Neural progenitor cell (in vitro differentiated cells): ENCODE data around the gene CCDC124. TPM values are rescaled to one million over a fixed set of nuclear protein-coding genes. Genes with fewer than 3 reads are reported as not detected.

Experiments used
- DNase-seq: peaks from one replicate; pipeline ENCODE4 v3.0.0-alpha.2; 2016; ENCODE audit warnings: low spot score
- H2AFZ ChIP-seq: fragments of 200-600 bp; sonication (generic); replicated peaks from 2 replicates; pipeline ENCODE4 v1.6.1; 2016; ENCODE audit warnings: antibody characterized with exemption
- H3F3A ChIP-seq: fragments of 200-600 bp; sonication (generic); 2 replicates; pipeline ENCODE4 v1.6.1; 2016; ENCODE audit warnings: antibody characterized with exemption, low read depth
- H3K27ac ChIP-seq: fragments of 200-600 bp; sonication (generic); 2 replicates; pipeline ENCODE4 v1.5.1; 2016; ENCODE audit warnings: mild to moderate bottlenecking
- H3K27me3 ChIP-seq: fragments of 200-600 bp; sonication (generic); 2 replicates; pipeline ENCODE4 v1.6.1; 2016; ENCODE audit warnings: mild to moderate bottlenecking, moderate library complexity
- H3K36me3 ChIP-seq: fragments of 200-600 bp; sonication (generic); 2 replicates; pipeline ENCODE4 v1.5.1; 2016
- H3K4me1 ChIP-seq: fragments of 200-600 bp; sonication (generic); 2 replicates; pipeline ENCODE4 v1.6.1; 2016; ENCODE audit warnings: mixed run types
- H3K4me2 ChIP-seq: fragments of 200-600 bp; sonication (generic); 2 replicates; pipeline ENCODE4 v1.6.1; 2016
- H3K4me3 ChIP-seq: fragments of 200-600 bp; sonication (generic); 2 replicates; pipeline ENCODE4 v1.5.1; 2016
- H3K79me2 ChIP-seq: fragments of 200-600 bp; sonication (generic); 2 replicates; pipeline ENCODE4 v1.6.1; 2016; ENCODE audit warnings: low read depth
- H3K9ac ChIP-seq: fragments of 200-600 bp; sonication (generic); 2 replicates; pipeline ENCODE4 v1.6.1; 2016
- H3K9me3 ChIP-seq: fragments of 200-600 bp; sonication (generic); 2 replicates; pipeline ENCODE4 v1.5.1; 2016; ENCODE audit warnings: low read depth
- H4K20me1 ChIP-seq: fragments of 200-600 bp; sonication (generic); 2 replicates; pipeline ENCODE4 v1.6.1; 2016; ENCODE audit warnings: low read depth
- H3K27ac Mint-ChIP-seq: 3 replicates; pipeline ENCODE4 v1.8.0; 2021; ENCODE audit warnings: mixed read lengths
- H3K27me3 Mint-ChIP-seq: 2 replicates; pipeline ENCODE4 v1.8.0; 2022; ENCODE audit warnings: low read depth, mild to moderate bottlenecking, inconsistent platforms, moderate library complexity, mixed read lengths; ENCODE audit not compliant: insufficient read depth
- H3K36me3 Mint-ChIP-seq: 3 replicates; pipeline ENCODE4 v1.8.0; 2021; ENCODE audit warnings: mixed read lengths
- H3K4me1 Mint-ChIP-seq: 3 replicates; pipeline ENCODE4 v1.8.0; 2021; ENCODE audit warnings: mixed read lengths
- H3K4me3 Mint-ChIP-seq: 3 replicates; pipeline ENCODE4 v1.8.0; 2021; ENCODE audit warnings: mild to moderate bottlenecking, moderate library complexity, mixed read lengths
- H3K9me3 Mint-ChIP-seq: 3 replicates; pipeline ENCODE4 v1.8.0; 2020; ENCODE audit warnings: mixed read lengths
- EZH2 ChIP-seq: fragments of 200-600 bp; sonication (generic); IDR thresholded peaks from 2 replicates; pipeline ENCODE4 v1.6.1; 2017; ENCODE audit warnings: antibody characterized with exemption, mild to moderate bottlenecking, moderate library complexity
- EZH2phosphoT487 ChIP-seq: fragments of 200-600 bp; sonication (generic); IDR thresholded peaks from 2 replicates; pipeline ENCODE4 v1.6.1; 2017; ENCODE audit warnings: antibody characterized with exemption
- total RNA-seq: library from RNA; depleted of rRNA; stranded (reverse); fragments of >200 nt; gene quantifications from 2 replicates; pipeline ENCODE4 v1.2.3, GENCODE V29; 2015; ENCODE audit warnings: low replicate concordance
- TF ChIP-seq, protein P1 (sequence below): fragments of 200-600 bp; sonication (generic); IDR thresholded peaks from 2 replicates; pipeline ENCODE4 v1.5.1; 2017; ENCODE audit warnings: antibody characterized with exemption, mild to moderate bottlenecking

CCDC124 gene
- total RNA-seq, 1 donor from 2014 or later: 23.3 TPM

DNA sequence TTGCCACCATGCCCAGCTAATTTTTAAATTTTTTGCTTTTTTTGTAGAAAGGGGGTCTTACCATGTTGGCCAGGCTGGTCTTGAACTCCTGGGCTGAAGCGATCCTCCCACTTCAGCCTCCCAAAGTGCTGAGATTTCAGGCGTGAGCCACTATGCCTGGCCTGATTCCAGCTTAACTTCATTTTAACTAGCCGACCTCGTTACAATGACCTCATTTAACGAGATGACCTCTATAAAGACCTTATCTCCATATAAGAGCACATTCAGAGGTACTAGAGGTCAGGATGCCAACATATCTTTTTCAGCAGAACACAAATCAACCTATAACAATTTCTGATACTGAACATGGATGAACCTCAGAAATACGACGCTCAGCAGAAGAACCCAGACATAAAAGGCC lies 44.7 kb downstream of the CCDC124 start:
- Histone ChIP-seq H3K27me3 (no peaks in the 10 kb centered on the region), H3K27ac (no peak overlapping the region), H4K20me1 (no peaks in the 10 kb centered on the region), H3K4me3 (no peak overlapping the region), H3K36me3 (no peaks in the 10 kb centered on the region), H3K79me2 (no peaks in the 10 kb centered on the region), H3K9ac (no peak overlapping the region), H3F3A (no peaks in the 10 kb centered on the region), H3K9me3 (no peaks in the 10 kb centered on the region), H3K4me2 (no peak overlapping the region), H3K4me1 (no peaks in the 10 kb centered on the region), H2AFZ (no peak overlapping the region)
- peaks cover 10% of the 10 kb centered on the region for H3K4me1 Mint-ChIP-seq
- DNase-seq: no peak
- TF ChIP-seq EZH2 (no peak), EZH2phosphoT487 (no peak)
- TF ChIP-seq, protein P1, sequence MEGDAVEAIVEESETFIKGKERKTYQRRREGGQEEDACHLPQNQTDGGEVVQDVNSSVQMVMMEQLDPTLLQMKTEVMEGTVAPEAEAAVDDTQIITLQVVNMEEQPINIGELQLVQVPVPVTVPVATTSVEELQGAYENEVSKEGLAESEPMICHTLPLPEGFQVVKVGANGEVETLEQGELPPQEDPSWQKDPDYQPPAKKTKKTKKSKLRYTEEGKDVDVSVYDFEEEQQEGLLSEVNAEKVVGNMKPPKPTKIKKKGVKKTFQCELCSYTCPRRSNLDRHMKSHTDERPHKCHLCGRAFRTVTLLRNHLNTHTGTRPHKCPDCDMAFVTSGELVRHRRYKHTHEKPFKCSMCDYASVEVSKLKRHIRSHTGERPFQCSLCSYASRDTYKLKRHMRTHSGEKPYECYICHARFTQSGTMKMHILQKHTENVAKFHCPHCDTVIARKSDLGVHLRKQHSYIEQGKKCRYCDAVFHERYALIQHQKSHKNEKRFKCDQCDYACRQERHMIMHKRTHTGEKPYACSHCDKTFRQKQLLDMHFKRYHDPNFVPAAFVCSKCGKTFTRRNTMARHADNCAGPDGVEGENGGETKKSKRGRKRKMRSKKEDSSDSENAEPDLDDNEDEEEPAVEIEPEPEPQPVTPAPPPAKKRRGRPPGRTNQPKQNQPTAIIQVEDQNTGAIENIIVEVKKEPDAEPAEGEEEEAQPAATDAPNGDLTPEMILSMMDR: no peak
- no peak overlapping the region for H3K4me3 Mint-ChIP-seq
- H3K9me3 Mint-ChIP-seq: no peaks in the 10 kb centered on the region
- H3K27me3 Mint-ChIP-seq: peaks cover 8% of the 10 kb centered on the region
- H3K27ac Mint-ChIP-seq: peak overlapping the region; percentile 7
- peaks cover 2% of the 10 kb centered on the region for H3K36me3 Mint-ChIP-seq

DNA sequence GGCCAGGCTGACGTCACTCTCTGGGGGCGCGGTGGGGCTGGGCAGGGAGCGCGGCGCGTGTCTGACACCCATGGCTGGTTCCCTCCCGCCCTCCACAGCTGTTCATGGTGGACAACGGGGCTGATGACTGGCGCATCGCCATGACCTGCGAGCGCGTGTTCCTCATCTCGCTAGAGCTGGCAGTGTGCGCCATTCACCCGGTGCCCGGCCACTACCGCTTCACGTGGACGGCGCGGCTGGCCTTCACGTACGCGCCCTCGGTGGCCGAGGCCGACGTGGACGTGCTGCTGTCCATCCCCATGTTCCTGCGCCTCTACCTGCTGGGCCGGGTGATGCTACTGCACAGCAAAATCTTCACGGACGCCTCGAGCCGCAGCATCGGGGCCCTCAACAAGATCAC lies 48.8 kb downstream of the CCDC124 start:
- DNase-seq: no peak
- Mint-ChIP-seq H3K36me3 (no peaks in the 10 kb centered on the region), H3K4me1 (peaks cover 5% of the 10 kb centered on the region), H3K27me3 (peaks cover 4% of the 10 kb centered on the region), H3K4me3 (no peak overlapping the region), H3K27ac (no peak overlapping the region), H3K9me3 (no peaks in the 10 kb centered on the region)
- Histone ChIP-seq H3K36me3 (no peaks in the 10 kb centered on the region), H3K9me3 (no peaks in the 10 kb centered on the region), H3K4me2 (no peak overlapping the region), H3K4me3 (no peak overlapping the region), H3F3A (no peaks in the 10 kb centered on the region), H4K20me1 (no peaks in the 10 kb centered on the region), H3K79me2 (no peaks in the 10 kb centered on the region), H3K4me1 (no peaks in the 10 kb centered on the region), H3K9ac (no peak overlapping the region), H2AFZ (no peak overlapping the region), H3K27me3 (no peaks in the 10 kb centered on the region), H3K27ac (no peak overlapping the region)
- TF ChIP-seq EZH2 (no peak), EZH2phosphoT487 (no peak)
- TF ChIP-seq, protein P1: no peak

DNA sequence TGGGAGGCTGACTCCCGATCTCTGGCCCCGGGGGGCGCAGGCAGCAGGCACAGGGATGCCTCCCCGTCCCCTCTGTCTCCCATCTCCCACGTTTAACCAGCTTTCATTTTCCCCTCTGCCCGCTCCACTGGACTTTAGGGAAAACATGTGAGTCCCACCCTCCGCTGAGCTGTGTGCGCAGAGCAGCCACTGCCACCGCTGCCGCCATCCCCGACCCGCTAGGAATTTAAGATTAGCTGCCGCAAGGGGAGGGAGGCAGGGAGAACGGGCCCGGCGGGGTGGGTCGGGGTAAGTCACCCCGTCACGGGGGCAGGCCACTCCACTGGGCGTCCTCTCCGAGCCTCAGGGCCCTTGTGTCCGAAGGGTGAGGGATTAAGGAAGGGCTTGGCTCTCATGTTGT lies 49.6 kb downstream of the CCDC124 start:
- H3K4me3 Mint-ChIP-seq: no peak overlapping the region
- peaks cover 2% of the 10 kb centered on the region for H3K4me1 Mint-ChIP-seq
- Histone ChIP-seq H4K20me1 (no peaks in the 10 kb centered on the region), H3K4me3 (no peak overlapping the region), H3K4me2 (no peak overlapping the region), H3K9me3 (no peaks in the 10 kb centered on the region), H3F3A (no peaks in the 10 kb centered on the region), H3K79me2 (no peaks in the 10 kb centered on the region), H3K4me1 (no peaks in the 10 kb centered on the region), H3K27ac (no peak overlapping the region), H3K27me3 (no peaks in the 10 kb centered on the region), H3K9ac (no peak overlapping the region), H3K36me3 (no peaks in the 10 kb centered on the region), H2AFZ (no peak overlapping the region)
- TF ChIP-seq EZH2phosphoT487 (no peak), EZH2 (no peak)
- TF ChIP-seq, protein P1: no peak
- peaks cover 4% of the 10 kb centered on the region for H3K27me3 Mint-ChIP-seq
- H3K9me3 Mint-ChIP-seq: no peaks in the 10 kb centered on the region
- DNase-seq: no peak
- no peaks in the 10 kb centered on the region for H3K36me3 Mint-ChIP-seq
- no peak overlapping the region for H3K27ac Mint-ChIP-seq
